Cortex of kidney (tissue), 1 donor: ENCODE measurements around the gene GRAP2.

Source experiments
- DNase-seq: peaks from one replicate; lab custom pipeline; 2025; lab: John Stamatoyannopoulos, UW

The GRAP2 gene

GRCh38 chr22:39925909-39926679 is 25.2 kb downstream of the GRAP2 start:
- DNase-seq = no peak

- DNase-seq = no peak
Measured at GRCh38 chr22:39926753-39927152, 25.9 kb downstream of the GRAP2 start.

DNA sequence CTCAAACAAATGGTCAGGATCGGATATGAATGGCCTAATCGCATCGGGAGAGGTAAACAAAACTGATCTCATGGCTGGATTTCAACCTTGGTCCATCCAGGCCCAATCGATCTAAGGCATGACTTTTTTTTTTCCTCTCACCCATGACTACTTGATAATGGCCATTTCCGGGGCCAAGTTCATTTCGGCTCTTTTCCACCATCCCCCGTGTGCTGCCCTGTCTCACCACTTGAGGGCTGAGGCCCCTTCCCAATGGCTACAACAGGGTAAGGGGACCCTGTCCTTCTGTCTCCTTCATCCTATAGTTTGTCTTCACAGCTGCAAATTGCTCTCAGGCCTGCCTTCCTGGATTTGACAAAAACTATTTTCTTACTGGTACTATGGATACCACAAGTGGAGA is 26.7 kb downstream of the GRAP2 start:
- DNase-seq = no peak

DNA sequence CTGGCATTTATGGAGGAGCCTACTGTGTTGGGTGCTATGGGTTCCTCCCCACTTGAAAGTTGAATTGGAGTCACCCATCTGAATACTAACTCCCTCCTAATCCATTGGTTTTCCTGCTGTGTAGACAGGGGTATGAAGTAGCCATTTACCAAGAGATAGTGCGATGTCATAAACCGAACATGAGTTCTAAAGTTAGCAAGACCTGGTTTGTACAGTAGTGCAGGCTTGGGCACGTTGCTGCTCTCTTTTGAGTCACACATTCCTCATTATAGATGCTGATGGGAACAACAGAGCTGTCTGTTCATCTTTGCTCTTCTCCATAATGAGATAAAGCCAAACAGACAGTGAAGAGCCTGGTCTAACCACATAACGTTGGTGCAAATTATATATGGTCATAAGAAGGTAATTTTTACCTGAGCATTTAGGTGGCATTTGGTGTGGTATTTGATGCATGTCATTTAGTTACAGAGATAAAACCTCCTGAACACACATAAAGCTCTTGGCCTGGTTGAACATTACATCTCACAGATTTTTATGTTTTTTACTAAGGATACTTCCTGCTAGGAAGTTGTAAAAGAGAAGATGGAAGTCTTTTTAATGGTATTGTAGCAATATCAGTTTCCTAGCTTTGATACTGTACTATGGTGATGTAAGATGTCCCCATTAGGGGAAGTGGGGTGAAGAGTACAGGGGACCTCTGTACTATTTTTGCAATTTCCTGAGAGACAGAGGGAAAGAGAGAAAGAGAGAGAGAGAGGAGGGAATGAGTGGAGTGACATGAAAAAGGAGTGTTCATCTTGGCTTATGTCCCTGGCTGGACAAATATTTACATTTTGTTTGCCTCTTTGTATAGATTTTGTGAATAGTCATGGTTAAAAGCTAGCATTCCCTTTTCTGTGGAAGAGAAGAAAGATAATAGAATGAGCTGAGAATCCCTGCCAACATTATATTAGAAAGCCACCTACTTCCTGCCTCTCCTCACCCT is 27.9 kb downstream of the GRAP2 start:
- DNase-seq = no peak

- DNase-seq = no peak
Measured at GRCh38 chr22:39931251-39931650, 30.4 kb downstream of the GRAP2 start.

GRCh38 chr22:39932166-39932565 is 31.3 kb downstream of the GRAP2 start:
- no peak for DNase-seq

DNA sequence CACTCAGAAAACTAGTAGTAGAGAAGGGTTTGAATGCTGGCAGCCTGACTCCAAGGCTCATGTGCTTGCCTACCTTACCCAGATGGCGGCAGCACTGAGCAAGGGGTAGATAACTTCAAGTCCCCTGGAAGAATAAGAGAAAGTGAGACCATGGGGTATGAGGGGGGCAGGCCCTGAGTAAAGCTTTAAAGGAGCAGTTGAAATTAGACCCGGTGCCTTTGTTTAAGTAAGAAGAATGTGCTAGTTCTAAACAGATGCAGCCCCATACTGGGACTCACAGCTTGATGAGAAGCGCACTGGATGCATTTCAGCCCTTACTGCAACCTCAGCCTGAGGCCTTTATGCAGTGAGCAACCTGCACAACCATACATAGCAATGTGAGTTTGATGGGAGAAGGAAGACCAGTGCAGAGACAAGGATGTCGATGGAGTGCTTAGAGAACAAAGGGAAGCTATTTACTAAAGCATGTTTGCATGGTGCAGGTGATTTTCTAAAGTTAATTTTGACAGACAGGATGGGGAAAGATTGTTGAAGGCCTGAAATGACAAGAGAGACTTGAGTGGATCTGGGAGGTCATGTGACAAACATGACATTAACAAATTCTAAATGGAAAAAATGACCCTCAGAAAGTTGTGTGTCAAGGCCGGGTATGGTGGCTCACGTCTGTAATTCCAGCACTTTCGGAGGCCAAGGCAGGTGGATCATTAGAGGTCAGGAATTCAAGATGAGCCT is 32.2 kb downstream of the GRAP2 start:
- no peak for DNase-seq

- DNase-seq = no peak
Measured at GRCh38 chr22:39933741-39934140, 32.9 kb downstream of the GRAP2 start.

DNA sequence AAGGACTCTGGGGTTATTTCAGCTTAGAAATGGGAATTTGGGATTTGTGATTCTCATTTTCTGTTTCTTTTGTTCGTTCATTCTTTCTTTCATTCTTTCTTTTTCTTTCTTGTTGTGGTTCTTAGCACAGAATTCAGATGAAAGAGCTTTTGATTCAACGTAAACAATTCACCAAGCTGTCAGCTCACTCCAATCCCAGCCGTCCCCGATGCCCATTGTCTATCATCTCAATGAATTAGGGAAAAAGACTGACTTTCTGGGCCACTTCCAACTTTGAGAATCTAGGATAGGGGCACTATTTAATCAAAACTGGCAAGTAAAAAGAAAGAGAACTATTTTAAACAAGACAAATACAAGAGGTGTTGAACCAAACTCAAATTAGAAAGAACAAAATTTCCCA is 34.2 kb downstream of the GRAP2 start:
- DNase-seq = no peak

- DNase-seq = no peak
Measured at GRCh38 chr22:39935612-39936011, 34.7 kb downstream of the GRAP2 start.

- no peak for DNase-seq
Measured at GRCh38 chr22:39936523-39937145, 35.8 kb downstream of the GRAP2 start.

DNA sequence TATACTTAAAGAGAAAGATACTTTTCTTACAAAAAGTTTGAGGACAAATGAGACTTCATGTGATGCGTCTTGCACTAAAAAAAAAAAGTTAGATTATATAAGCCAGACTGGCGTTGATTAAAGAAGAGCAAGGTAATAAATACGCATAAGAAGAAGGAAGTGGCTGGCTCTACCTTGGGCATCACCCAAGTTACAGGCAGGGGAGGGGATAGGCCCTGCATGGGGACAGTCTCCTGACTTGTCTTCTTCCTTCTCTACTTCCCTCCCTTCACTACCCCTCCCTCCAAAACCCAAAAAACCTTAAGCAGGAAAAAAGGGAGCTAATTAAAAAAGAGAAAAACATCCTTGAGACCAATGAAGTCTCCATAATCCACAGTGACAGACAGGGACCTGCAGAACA is 37.0 kb downstream of the GRAP2 start:
- DNase-seq = no peak

- DNase-seq = no peak
Measured at GRCh38 chr22:39938509-39939111, 37.7 kb downstream of the GRAP2 start.

GRCh38 chr22:39939830-39940229 is 38.9 kb downstream of the GRAP2 start:
- DNase-seq = no peak

DNA sequence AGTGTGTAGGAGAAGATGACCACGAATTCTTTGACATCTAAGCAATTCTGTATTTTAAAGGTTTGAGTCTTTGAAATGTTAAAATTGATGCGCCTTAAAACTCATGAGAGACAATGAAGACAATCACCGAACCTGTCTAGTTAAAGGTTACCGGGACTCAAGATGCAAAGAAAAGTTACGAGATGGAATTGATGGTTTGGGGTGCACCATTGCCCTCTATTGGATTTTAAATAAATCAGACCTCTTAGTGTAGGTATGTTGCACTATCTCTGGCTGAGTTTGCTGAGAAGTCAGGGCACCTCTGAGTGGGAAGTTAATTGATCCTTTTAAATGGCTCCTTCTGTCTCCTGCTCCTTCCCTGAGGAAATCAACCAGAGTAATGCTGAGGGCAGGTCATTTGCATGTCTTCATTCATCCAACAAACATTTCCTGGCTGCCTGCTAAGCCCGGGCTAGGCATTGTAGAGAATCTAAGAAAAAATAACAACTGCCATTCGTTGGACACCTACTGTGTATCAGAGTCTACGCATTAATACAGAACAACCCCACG is 39.9 kb downstream of the GRAP2 start:
- DNase-seq = no peak

GRCh38 chr22:39941601-39942000 is 40.7 kb downstream of the GRAP2 start:
- no peak for DNase-seq

DNA sequence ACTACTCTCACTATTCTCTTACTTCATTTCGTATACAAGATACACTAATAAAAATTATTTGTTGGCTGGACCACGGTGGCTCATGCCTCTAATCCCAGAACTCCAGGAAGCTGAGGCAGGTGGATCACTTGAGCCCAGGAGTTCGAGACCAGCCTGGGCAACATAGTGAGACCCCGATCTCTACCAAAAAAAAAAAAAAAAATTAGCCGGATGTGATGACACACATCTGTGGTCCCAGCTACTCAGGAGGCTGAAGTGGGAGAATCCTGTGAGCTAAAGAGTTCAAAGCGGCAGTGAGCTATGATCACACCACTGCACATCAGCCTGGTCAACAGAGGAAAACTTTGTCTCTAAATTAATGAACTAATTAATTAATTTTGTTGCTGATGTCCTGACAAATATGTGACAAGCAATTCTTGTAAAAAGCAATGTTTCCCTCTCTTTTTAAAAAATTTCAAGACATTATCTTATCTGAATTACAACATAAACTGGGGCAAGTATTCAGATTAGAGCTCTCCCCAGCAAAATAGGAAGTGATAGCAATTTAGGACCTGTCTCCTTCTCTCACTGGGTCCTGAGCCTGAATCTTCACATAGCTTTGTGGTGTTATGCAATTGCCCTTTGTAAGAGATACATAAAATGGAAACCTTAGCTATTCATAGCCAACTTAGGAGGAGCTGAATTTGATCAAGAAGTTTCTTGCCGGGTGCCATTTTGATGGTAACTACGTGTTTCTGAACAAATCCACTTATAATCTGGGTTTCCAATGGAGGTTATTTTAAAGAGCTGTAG is 41.8 kb downstream of the GRAP2 start:
- DNase-seq = no peak

GRCh38 chr22:39943337-39943736 is 42.5 kb downstream of the GRAP2 start:
- no peak for DNase-seq

GRCh38 chr22:39943953-39944872 is 43.3 kb downstream of the GRAP2 start:
- DNase-seq = no peak
